GM04504 (cell line): ENCODE data around the gene CDH4.
"Not testable (repeated sequence)": the region's sequence is repeated elsewhere in the genome, so short reads cannot be mapped to it uniquely, and the experiment has no call there.

Experiments used
- DNase-seq: peaks from one replicate; pipeline ENCODE4 v3.0.0-alpha.2; 2012; ENCODE audit warnings: low read depth

Gene CDH4

DNA sequence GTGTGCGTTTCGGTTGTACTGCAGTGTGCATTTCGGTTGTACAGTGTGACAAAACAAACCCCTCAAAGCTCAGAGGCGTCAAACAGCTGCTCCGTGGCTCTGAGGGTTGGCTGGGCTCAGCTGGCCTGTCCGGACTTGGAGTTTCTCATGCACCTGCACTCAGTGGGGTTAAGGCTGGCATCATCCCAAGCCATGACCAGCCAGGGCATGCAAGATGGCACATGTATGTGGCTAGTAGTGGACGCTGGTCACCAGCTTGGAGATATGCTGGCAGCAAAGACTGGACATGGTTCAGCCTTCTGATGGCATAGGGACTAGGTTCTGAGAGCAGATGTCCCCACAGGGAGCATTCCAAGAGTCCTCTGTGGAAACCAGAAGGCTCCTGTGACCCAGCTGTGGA, 187.2 kb downstream of the CDH4 start:
- no peak for DNase-seq

DNA sequence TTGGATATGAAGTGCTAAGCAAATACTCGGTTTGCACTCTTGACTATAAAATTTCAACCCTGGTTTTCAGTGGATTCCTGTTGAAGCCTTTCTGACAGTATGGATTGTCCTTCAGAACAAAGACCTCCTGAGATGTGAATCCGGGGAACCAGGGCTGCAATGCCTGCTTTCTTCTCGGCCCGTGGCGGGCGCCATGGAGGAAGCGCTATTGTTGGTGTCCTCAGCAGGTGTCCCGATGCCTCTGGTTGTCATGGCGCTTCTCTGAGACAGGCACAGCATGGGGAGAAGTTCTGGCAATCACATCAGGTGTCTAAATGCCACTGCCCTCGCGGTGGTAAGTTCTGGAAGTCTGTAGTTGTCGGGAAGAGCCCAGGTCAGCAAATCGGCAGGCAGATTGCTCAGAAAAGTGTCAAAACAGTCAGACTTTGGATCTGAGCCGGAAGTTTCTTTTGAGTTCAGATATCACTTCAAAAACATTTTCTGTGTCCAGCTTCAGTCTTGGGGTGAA, 188.5 kb downstream of the CDH4 start:
- no peak for DNase-seq

GRCh38 chr20:61441537-61441936, 189.5 kb downstream of the CDH4 start:
- DNase-seq: no peak

- DNase-seq: no peak
Observed at GRCh38 chr20:61442075-61442670, 190.1 kb downstream of the CDH4 start.

- DNase-seq: no peak
Observed at GRCh38 chr20:61442718-61443117, 190.7 kb downstream of the CDH4 start.

- DNase-seq: no peak
Observed at GRCh38 chr20:61443443-61444126, 191.5 kb downstream of the CDH4 start.

DNA sequence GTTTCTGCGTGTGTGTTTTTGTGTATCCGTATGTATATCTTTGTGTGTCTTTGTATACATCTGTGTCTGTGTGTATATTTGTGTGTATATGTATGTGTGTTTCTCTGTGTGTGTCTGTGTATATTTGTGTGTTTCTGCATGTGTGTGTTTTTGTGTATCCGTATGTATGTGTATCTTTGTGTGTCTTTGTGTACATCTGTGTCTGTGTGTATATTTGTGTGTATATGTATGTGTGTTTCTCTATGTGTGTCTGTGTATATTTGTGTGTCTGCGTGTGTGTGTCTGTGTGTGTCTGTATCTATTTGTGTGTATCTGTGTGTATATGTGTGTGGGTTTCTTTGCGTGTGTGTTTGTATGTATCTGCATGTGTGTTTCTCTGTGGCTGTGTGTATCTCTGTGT, 192.6 kb downstream of the CDH4 start:
- no peak for DNase-seq

DNA sequence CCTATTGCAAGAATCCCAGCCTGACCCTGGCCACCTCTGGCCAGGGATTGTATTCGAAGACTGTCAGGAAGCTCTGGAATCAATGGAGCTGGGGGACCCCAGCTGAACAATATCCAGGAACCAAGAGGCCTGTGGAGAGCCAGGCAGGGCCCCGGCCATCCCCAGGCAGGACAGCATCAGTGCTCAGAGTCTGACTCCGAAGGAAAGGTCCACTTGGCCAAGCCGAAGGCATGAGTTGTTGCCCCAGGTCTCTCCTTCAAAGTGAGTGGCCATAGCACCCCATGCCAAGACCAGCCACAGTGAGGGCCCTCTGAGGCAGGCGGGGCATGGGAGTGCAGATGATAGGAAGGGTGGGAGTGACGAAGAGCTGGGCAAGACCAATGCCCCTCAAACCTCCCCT, 193.1 kb downstream of the CDH4 start:
- no peak for DNase-seq

DNA sequence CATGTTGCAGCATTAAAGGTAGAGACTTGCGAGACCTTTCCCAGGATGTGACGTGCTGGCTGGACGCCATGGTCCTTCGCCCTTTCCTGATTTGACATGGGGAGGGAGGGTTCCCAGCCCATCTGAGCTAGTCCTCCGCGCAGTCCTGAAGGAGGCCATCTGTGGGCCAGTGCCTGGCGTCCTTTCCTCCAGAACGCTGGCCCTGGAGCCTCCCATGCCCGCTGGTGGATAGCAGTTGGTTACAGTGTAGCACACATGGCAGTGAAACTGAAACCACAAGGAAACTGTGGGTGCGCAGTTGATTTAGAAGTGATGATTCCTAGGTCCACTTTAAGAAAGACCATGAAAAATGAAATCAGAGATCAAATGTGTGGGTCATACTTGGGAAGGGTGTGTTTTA, 193.7 kb downstream of the CDH4 start:
- DNase-seq: no peak

DNA sequence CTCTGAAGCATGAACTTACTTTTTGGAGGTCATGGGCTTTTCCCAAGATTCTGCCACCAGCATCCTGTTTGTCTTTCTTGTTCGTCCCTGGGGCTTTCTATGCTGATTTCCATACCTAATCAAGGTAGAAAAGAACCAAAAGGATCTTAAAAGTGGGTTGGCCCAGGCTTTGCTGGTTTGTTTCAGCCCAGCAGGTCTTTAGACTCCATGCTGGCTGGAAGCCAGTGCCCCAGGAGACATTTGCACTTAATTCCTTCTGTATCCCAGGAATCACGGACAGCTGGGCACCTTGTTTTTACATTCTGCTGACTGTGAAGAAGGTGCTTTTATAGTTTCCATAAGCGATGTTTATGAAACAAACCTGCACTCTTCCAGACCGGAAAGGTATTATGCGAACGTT, 195.9 kb downstream of the CDH4 start:
- no peak for DNase-seq

GRCh38 chr20:61448386-61448785, 196.3 kb downstream of the CDH4 start:
- no peak for DNase-seq

- DNase-seq: no peak
Observed at GRCh38 chr20:61449057-61449609, 197.1 kb downstream of the CDH4 start.

GRCh38 chr20:61449916-61450315, 197.9 kb downstream of the CDH4 start:
- no peak for DNase-seq

GRCh38 chr20:61450549-61450948, 198.5 kb downstream of the CDH4 start:
- no peak for DNase-seq

- no peak for DNase-seq
Observed at GRCh38 chr20:61451009-61451408, 198.9 kb downstream of the CDH4 start.

DNA sequence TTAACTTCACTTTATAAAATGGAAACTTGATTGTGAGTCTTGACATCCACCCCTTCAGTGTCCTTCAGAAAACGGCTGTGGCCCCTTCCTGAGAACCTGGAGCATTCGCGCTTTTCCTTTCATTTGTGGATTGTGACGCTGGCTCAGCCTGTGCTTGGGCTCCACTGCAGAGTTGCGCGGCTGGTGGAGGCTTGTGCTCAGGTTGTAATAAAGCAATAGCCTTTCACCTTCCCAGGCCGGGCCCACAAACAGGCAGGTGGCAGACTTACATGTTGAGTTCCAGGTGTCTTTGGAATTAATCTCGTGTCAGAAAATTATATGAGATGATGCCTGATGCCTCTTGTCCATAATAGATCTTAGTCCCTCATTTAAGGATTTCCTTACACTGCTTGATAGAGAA, 199.9 kb downstream of the CDH4 start:
- no peak for DNase-seq

- no peak for DNase-seq
Observed at GRCh38 chr20:61453219-61453618, 201.2 kb downstream of the CDH4 start.

GRCh38 chr20:61453623-61454022, 201.6 kb downstream of the CDH4 start:
- not testable (repeated sequence) for DNase-seq

GRCh38 chr20:61454053-61454452, 202.0 kb downstream of the CDH4 start:
- DNase-seq: no peak

- no peak for DNase-seq
Observed at GRCh38 chr20:61455508-61456215, 203.6 kb downstream of the CDH4 start.

DNA sequence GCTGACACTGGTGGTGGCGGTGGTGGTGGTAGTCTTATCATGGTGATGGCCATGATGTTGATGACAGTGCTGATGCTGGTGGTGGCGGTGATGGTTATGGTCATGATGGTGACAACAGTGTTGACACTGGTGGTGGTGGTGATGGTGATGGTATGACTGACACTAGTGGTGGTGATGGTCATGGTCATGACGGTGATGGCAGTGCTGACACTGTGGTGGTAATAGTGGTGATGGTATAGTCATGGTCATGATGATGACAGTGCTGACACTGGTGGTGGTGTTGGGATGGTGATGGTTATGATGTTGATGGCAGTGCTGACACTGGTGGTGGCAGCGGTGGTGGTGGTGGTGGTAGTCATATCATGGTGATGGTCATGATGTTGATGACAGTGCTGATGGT, 205.7 kb downstream of the CDH4 start:
- no peak for DNase-seq

- DNase-seq: no peak
Observed at GRCh38 chr20:61458146-61458746, 206.2 kb downstream of the CDH4 start.

DNA sequence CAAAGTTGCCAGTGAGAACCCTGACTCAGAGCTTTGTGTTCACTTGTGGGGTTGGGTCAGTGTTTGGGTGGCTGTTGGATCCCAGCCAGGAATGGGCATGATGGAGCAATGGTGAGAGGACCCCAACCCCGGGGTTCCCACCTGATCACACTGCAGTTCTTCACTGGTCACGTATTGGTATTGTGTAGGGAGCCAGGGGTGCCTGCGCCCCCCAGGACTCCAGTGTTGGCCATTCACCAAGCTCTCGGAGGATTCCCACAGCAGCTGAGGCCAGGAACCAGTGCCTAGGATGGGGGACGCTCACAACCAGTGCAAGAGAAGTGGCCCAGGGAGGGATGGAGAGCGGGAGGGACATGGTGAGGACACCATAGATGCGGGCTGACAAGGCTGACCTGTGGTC, 207.2 kb downstream of the CDH4 start:
- no peak for DNase-seq
